ENCODE data around the gene SFT2D1.

Gene SFT2D1

DNA sequence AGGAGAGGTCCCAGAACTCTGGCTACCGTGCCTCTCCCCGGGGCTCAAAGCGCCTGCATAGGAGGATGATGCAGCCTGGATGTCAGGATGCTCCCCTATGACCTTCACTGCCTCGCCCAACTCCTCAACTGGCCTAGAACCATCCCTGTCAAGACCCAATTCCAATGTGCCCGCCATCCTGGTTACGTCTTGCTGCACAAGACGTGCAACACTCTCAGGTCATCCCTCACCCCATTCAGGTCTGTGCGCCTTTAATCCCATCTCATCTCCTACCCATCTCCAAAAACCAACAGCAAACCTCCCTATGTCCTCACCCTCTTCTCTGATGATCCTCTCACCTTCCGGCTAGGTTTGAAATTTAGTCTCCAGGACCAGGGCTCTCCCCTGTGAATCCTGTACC lies 3.5 kb downstream of the SFT2D1 start:
- Histone ChIP-seq H3K36me3 (ENCODE audit: insufficient read depth, low read length) (peaks cover 29% of the 10 kb centered on the region), H3K4me3 (ENCODE audit: low read length) (no peak overlapping the region), H3K9me3 (ENCODE audit: low read length) (no peaks in the 10 kb centered on the region), H3K4me1 (ENCODE audit: insufficient read depth, low read length) (peaks cover 14% of the 10 kb centered on the region), H2AFZ (ENCODE audit: low read depth, low read length) (no peak overlapping the region), H3K27me3 (ENCODE audit: insufficient read depth, low read length) (no peaks in the 10 kb centered on the region)

- Histone ChIP-seq H3K4me1 (ENCODE audit: insufficient read depth, low read length) (peaks cover 8% of the 10 kb centered on the region), H3K4me3 (ENCODE audit: low read length) (no peak overlapping the region), H2AFZ (ENCODE audit: low read depth, low read length) (no peak overlapping the region), H3K36me3 (ENCODE audit: insufficient read depth, low read length) (peaks cover 29% of the 10 kb centered on the region), H3K27me3 (ENCODE audit: insufficient read depth, low read length) (no peaks in the 10 kb centered on the region), H3K9me3 (ENCODE audit: low read length) (no peaks in the 10 kb centered on the region)
Measured at GRCh38 chr6:166336847-166337246, 5.5 kb downstream of the SFT2D1 start.

GRCh38 chr6:166335378-166336302 lies 6.7 kb downstream of the SFT2D1 start:
- no peak overlapping the region for H2AFZ ChIP-seq (ENCODE audit: low read depth, low read length)
- no peaks in the 10 kb centered on the region for H3K9me3 ChIP-seq (ENCODE audit: low read length)
- no peak overlapping the region for H3K4me3 ChIP-seq (ENCODE audit: low read length)
- no peaks in the 10 kb centered on the region for H3K4me1 ChIP-seq (ENCODE audit: insufficient read depth, low read length)
- peaks cover 29% of the 10 kb centered on the region for H3K36me3 ChIP-seq (ENCODE audit: insufficient read depth, low read length)
- H3K27me3 ChIP-seq (ENCODE audit: insufficient read depth, low read length): no peaks in the 10 kb centered on the region

DNA sequence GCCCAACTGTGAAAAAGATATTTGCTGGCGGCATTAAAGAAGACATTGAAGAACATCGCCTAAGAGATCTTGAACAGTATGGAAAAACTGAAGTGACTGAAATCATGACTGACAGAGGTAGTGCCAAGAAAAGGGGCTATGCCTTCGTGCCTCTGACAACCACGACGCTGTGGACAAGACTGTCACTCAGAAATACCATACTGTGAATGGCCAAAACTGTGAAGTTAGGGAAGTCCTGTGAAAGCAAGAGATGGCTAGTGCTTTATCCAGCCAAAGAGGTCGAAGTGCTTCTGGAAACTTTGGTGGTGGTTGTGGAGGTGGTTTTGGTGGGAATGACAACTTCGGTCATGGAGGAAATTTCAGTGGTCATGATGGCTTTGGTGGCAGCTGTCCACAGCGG lies 7.5 kb downstream of the SFT2D1 start:
- H3K4me1 ChIP-seq (ENCODE audit: insufficient read depth, low read length): no peaks in the 10 kb centered on the region
- no peak overlapping the region for H2AFZ ChIP-seq (ENCODE audit: low read depth, low read length)
- H3K4me3 ChIP-seq (ENCODE audit: low read length): no peak overlapping the region
- H3K36me3 ChIP-seq (ENCODE audit: insufficient read depth, low read length): peaks cover 29% of the 10 kb centered on the region
- H3K27me3 ChIP-seq (ENCODE audit: insufficient read depth, low read length): no peaks in the 10 kb centered on the region
- no peaks in the 10 kb centered on the region for H3K9me3 ChIP-seq (ENCODE audit: low read length)

- Histone ChIP-seq H3K9me3 (ENCODE audit: low read length) (no peaks in the 10 kb centered on the region), H3K4me1 (ENCODE audit: insufficient read depth, low read length) (no peaks in the 10 kb centered on the region), H3K36me3 (ENCODE audit: insufficient read depth, low read length) (peaks cover 38% of the 10 kb centered on the region), H2AFZ (ENCODE audit: low read depth, low read length) (no peak overlapping the region), H3K4me3 (ENCODE audit: low read length) (no peak overlapping the region), H3K27me3 (ENCODE audit: insufficient read depth, low read length) (no peaks in the 10 kb centered on the region)
Measured at GRCh38 chr6:166333172-166333995, 9.0 kb downstream of the SFT2D1 start.

- H3K4me3 ChIP-seq (ENCODE audit: low read length): no peak overlapping the region
- peaks cover 34% of the 10 kb centered on the region for H3K36me3 ChIP-seq (ENCODE audit: insufficient read depth, low read length)
- no peaks in the 10 kb centered on the region for H3K27me3 ChIP-seq (ENCODE audit: insufficient read depth, low read length)
- H3K4me1 ChIP-seq (ENCODE audit: insufficient read depth, low read length): no peaks in the 10 kb centered on the region
- H3K9me3 ChIP-seq (ENCODE audit: low read length): no peaks in the 10 kb centered on the region
- no peak overlapping the region for H2AFZ ChIP-seq (ENCODE audit: low read depth, low read length)
Measured at GRCh38 chr6:166331503-166332415, 10.6 kb downstream of the SFT2D1 start.

- no peaks in the 10 kb centered on the region for H3K4me1 ChIP-seq (ENCODE audit: insufficient read depth, low read length)
- no peak overlapping the region for H3K4me3 ChIP-seq (ENCODE audit: low read length)
- H3K36me3 ChIP-seq (ENCODE audit: insufficient read depth, low read length): peaks cover 32% of the 10 kb centered on the region
- no peaks in the 10 kb centered on the region for H3K9me3 ChIP-seq (ENCODE audit: low read length)
- no peak overlapping the region for H2AFZ ChIP-seq (ENCODE audit: low read depth, low read length)
- no peaks in the 10 kb centered on the region for H3K27me3 ChIP-seq (ENCODE audit: insufficient read depth, low read length)
Measured at GRCh38 chr6:166330612-166331011, 11.7 kb downstream of the SFT2D1 start.

DNA sequence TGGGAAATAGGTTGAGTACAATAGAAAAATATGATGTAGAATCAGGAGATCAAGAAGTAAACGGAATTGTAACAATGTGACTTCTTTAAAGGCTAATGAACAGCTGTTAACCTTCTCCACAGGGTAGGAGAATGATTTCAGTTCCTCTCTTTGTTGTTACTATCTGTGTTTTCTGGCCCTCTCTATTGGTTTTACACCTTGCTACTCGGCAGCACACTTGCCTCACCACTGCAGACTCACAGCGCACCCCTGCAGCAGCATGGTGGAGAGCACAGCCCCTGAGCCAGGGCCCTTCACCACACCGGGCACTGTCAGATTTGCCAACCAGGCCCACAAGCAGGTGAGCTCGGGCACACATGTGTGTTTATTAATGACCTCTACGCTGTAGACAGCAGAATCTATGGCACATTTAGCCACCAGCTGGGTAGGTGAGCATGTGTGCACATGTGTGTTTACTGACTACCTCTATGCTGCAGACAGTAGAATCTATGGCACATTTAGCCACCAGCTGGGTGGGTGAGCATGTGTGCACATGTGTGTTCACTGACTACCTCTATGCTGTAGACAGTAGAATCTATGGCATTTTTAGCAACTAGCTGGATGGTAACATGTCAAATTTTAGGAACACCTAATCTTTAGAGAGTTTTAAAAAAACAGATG lies 16.8 kb downstream of the SFT2D1 start:
- Histone ChIP-seq H3K36me3 (ENCODE audit: insufficient read depth, low read length) (peaks cover 58% of the 10 kb centered on the region), H2AFZ (ENCODE audit: low read depth, low read length) (no peak overlapping the region), H3K4me1 (ENCODE audit: insufficient read depth, low read length) (no peaks in the 10 kb centered on the region), H3K9me3 (ENCODE audit: low read length) (no peaks in the 10 kb centered on the region), H3K27me3 (ENCODE audit: insufficient read depth, low read length) (no peaks in the 10 kb centered on the region), H3K4me3 (ENCODE audit: low read length) (no peak overlapping the region)

GRCh38 chr6:166323395-166323794 lies 18.9 kb downstream of the SFT2D1 start:
- Histone ChIP-seq H3K4me1 (ENCODE audit: insufficient read depth, low read length) (no peaks in the 10 kb centered on the region), H3K27me3 (ENCODE audit: insufficient read depth, low read length) (no peaks in the 10 kb centered on the region), H3K9me3 (ENCODE audit: low read length) (no peaks in the 10 kb centered on the region), H3K4me3 (ENCODE audit: low read length) (no peak overlapping the region), H2AFZ (ENCODE audit: low read depth, low read length) (no peak overlapping the region), H3K36me3 (ENCODE audit: insufficient read depth, low read length) (peaks cover 53% of the 10 kb centered on the region)

GRCh38 chr6:166318649-166319600 lies 23.4 kb downstream of the SFT2D1 start:
- H3K27me3 ChIP-seq (ENCODE audit: insufficient read depth, low read length): no peaks in the 10 kb centered on the region
- H3K9me3 ChIP-seq (ENCODE audit: low read length): no peaks in the 10 kb centered on the region
- H2AFZ ChIP-seq (ENCODE audit: low read depth, low read length): no peak overlapping the region
- peaks cover 26% of the 10 kb centered on the region for H3K36me3 ChIP-seq (ENCODE audit: insufficient read depth, low read length)
- H3K4me3 ChIP-seq (ENCODE audit: low read length): no peak overlapping the region
- no peaks in the 10 kb centered on the region for H3K4me1 ChIP-seq (ENCODE audit: insufficient read depth, low read length)

GRCh38 chr6:166318227-166318626 lies 24.1 kb downstream of the SFT2D1 start:
- H3K36me3 ChIP-seq (ENCODE audit: insufficient read depth, low read length): peaks cover 21% of the 10 kb centered on the region
- no peaks in the 10 kb centered on the region for H3K27me3 ChIP-seq (ENCODE audit: insufficient read depth, low read length)
- no peak overlapping the region for H2AFZ ChIP-seq (ENCODE audit: low read depth, low read length)
- no peaks in the 10 kb centered on the region for H3K9me3 ChIP-seq (ENCODE audit: low read length)
- H3K4me1 ChIP-seq (ENCODE audit: insufficient read depth, low read length): no peaks in the 10 kb centered on the region
- no peak overlapping the region for H3K4me3 ChIP-seq (ENCODE audit: low read length)

All from neuron (in vitro differentiated cells).